ENCODE data around the gene ACCSL.

DNA sequence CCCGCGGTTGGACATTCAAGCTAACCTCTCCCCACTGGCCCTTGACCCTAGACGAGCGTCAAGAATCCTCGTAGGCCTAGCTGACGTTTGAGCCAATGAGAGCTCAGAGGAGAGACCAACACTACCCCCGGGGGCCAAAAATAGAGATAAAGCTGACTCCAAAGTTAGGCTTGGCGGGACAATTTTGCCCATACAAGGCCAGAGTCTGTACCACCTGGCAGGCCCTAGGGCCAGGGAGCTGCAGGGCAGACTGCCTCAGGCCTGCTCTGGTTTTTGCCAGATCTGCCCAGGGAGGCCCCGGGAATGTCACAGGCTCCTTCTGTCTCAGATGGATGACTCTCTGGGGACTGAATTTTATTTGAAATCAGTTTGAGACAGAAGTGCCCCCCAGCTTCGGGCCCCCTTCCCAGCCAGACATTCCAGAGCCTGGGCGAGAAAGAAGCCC is 40.8 kb upstream of the ACCSL start:
- TF ChIP-seq POLR2A (IDR thresholded peaks at IDR 0.05): no peak
- TF ChIP-seq, protein P1, sequence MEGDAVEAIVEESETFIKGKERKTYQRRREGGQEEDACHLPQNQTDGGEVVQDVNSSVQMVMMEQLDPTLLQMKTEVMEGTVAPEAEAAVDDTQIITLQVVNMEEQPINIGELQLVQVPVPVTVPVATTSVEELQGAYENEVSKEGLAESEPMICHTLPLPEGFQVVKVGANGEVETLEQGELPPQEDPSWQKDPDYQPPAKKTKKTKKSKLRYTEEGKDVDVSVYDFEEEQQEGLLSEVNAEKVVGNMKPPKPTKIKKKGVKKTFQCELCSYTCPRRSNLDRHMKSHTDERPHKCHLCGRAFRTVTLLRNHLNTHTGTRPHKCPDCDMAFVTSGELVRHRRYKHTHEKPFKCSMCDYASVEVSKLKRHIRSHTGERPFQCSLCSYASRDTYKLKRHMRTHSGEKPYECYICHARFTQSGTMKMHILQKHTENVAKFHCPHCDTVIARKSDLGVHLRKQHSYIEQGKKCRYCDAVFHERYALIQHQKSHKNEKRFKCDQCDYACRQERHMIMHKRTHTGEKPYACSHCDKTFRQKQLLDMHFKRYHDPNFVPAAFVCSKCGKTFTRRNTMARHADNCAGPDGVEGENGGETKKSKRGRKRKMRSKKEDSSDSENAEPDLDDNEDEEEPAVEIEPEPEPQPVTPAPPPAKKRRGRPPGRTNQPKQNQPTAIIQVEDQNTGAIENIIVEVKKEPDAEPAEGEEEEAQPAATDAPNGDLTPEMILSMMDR (IDR thresholded peaks at IDR 0.05): no peak

Measured in body of pancreas (tissue), 4 donors.